ENCODE measurements around the gene ZNF423. TPM values are rescaled to one million over a fixed set of nuclear protein-coding genes. Genes with fewer than 3 reads are reported as not detected.

The ZNF423 gene
- 0.06 to 0.29 TPM (median 0.18 TPM) in 5 replicates for total RNA-seq (2022; extraction: Qiagen RNA extraction)

DNA sequence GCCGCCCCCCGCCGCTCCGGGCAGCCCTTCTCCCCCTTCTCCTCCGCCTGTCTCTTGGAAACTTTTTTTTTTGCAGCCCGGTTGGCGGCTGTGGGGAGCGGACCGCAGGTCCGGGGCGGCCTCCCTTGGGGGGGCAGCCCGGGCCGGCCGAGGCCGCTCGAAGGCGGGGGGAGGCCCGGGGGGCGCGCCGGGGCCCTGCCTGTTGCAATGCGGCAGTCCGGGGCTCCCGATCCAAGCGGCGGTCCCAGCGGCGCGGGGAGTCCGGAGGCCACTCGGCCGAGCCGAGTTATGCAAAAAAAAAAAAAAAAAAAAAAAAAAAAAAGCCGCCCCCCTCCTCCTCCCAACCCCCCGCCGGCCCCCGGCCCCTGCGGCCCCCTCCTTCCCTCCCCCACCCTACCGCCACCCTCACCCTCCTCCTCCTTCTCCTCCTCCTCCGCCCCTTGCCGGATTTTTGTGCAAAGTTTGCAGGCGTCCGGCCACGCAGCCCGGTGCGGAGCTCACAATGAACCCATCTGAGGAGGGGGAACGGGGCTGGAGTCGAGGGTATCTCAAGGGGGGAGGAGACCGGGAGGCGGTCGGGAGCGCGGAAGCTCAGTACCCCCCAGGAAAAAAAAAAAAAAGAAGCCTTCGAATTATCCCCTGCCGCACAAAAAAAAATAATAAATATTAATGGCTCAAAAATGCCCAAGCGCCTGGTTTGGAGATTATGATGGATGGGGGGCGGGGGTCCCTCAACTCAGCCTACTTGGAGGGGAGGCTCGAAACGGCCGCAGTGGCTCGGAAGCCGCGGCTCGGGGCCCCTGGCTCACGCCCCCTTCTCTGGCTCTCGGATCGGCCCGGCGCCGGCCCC lies at the start of gene ZNF423:
ZNF423 (minus strand) TSS at position 291 of the 850 bp plus-strand sequence. CDS start 338 bp downstream, outside the sequence.

Other genes with a start within 250 kb of the ZNF423 start
- 17.8 to 25.4 TPM (median 21.4 TPM) in 5 replicates for gene CNEP1R1, start 169.1 kb upstream of the ZNF423 start, total RNA-seq (2022; extraction: Qiagen RNA extraction)
- gene HEATR3, start 209.9 kb upstream of the ZNF423 start, total RNA-seq (2022; extraction: Qiagen RNA extraction) = 11.8 to 15.5 TPM (median 13.9 TPM) in 5 replicates